ENCODE measurements around the gene DDX10. TPM values are rescaled to one million over a fixed set of nuclear protein-coding genes. Genes with fewer than 3 reads are reported as not detected.

DDX10 gene
- total and polyA plus RNA-seq, 9 of the 15 experiments (the other 6 are each of a cell fraction or from before 2014, with no cell fraction given), result 33.9 to 94.6 (median 50.7) TPM

DNA sequence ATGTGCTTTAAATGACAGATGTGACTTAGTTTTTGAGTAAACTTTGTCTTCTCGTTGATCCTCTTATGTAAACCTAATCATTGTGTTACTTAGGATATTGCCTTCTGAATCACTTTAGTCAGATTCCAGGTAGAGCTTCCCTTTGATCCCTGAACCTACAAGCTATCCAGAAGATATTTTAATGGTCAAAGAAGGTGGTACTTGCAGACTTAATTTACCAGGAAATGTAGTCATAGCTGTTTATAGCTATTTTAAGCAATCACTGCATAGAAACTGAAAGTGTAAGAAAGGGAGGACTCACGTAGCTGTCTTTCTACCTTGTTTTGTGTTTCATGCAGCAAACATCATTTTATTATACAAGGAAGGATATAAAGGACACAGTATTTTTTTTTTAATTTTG is 189.5 kb downstream of the DDX10 start:
- in situ Hi-C loops (cut with MboI) (no loop called here), intact Hi-C loops (cut with micrococcal nuclease) (no loop called here)
- FAIRE-seq (no peak), ATAC-seq (no peak), DNase-seq (ENCODE audit: extremely low read depth in 1 of 4, low spot score in 3 of 4) (no peak)
- CTCF ChIA-PET (ENCODE audit: low intra/inter-chr PET ratio), result no interaction called here
- Histone ChIP-seq H3K9ac (ENCODE audit: insufficient read depth in 1 of 2, low read depth in 2 of 2, low read length in 2 of 2) (no peak overlapping the region), H4K20me1 (replicated peaks; ENCODE audit: control insufficient read depth, insufficient read depth, low read length) (no peaks in the 10 kb centered on the region), H2AFZ (ENCODE audit: low read depth, low read length) (no peak overlapping the region), H3K36me3 (ENCODE audit: control insufficient read depth, insufficient read depth, low read length) (peaks cover 17% of the 10 kb centered on the region), H3K79me2 (ENCODE audit: control insufficient read depth, insufficient read depth, low read length) (no peaks in the 10 kb centered on the region), H3K27me3 (ENCODE audit: control insufficient read depth in 2 of 2, insufficient read depth in 2 of 2, low read length in 2 of 2) (no peaks in the 10 kb centered on the region), H3K9me3 (replicated peaks; ENCODE audit: control insufficient read depth, insufficient read depth, low read depth, low read length) (no peaks in the 10 kb centered on the region), H3K27ac (ENCODE audit: extremely low read depth, low read depth, low read length) (no peak overlapping the region), H3K9me1 (ENCODE audit: control insufficient read depth, insufficient read depth, low read length) (no peaks in the 10 kb centered on the region), H3K4me3 (no peak overlapping the region), H3K4me2 (ENCODE audit: insufficient read depth, low read length) (no peak overlapping the region), H3K4me1 (replicated peaks in 1 of 2; ENCODE audit: control insufficient read depth in 2 of 2, insufficient read depth in 2 of 2, low read length in 2 of 2) (no peaks in the 10 kb centered on the region)
- no peak for TF ChIP-seq PHB2 (IDR thresholded peaks at IDR 0.05; ENCODE audit: low read depth)
- no peak for TF ChIP-seq CREB1 (IDR thresholded peaks at IDR 0.05)
- no peak for TF ChIP-seq CREB1 (CRISPR knock-in tag; IDR thresholded peaks at IDR 0.05)
- TF ChIP-seq EHMT2 (IDR thresholded peaks at IDR 0.05), result no peak
- BruUV-seq (replicated peaks), result no TSS peak
- WGBS (ENCODE audit: insufficient coverage, low coverage, missing lambda C conversion rate), result 96% methylated on average over 2 of the region's 2 CpGs
- POLR2A ChIA-PET, result interaction anchor here (0.6 to 1.4 kb wide), 2 partner anchors 13 to 1714 kb away, joined by 3 to 4 read pairs; no protein-coding TSS in a partner anchor

DNA sequence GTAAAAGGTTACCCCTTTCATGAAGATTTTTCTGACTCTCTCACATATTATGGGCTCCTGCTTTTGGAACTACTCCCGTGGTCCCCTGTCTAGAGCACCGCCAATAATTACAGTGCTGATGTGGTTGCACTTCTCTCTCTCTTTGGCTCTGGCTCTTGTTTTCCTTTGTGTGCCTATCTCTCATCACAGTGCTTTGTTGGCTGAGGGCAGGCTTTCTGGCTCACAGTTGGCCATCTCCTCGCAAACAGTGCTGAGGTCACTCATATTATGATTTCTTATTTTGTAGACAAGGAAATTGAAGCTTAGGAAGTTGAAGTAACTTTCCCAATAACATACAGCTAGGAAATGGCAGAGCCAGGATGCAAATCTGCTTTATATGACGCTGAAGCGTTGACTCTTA is 192.5 kb downstream of the DDX10 start:
- Histone ChIP-seq H3K9me3 (replicated peaks; ENCODE audit: control insufficient read depth, insufficient read depth, low read depth, low read length) (no peaks in the 10 kb centered on the region), H3K27me3 (ENCODE audit: control insufficient read depth in 2 of 2, insufficient read depth in 2 of 2, low read length in 2 of 2) (no peaks in the 10 kb centered on the region), H3K79me2 (ENCODE audit: control insufficient read depth, insufficient read depth, low read length) (no peaks in the 10 kb centered on the region), H3K4me2 (ENCODE audit: insufficient read depth, low read length) (no peak overlapping the region), H3K9ac (ENCODE audit: insufficient read depth in 1 of 2, low read depth in 2 of 2, low read length in 2 of 2) (no peak overlapping the region), H3K27ac (ENCODE audit: extremely low read depth, low read depth, low read length) (no peak overlapping the region), H4K20me1 (replicated peaks; ENCODE audit: control insufficient read depth, insufficient read depth, low read length) (no peaks in the 10 kb centered on the region), H2AFZ (ENCODE audit: low read depth, low read length) (no peak overlapping the region), H3K9me1 (ENCODE audit: control insufficient read depth, insufficient read depth, low read length) (no peaks in the 10 kb centered on the region), H3K4me3 (no peak overlapping the region), H3K36me3 (ENCODE audit: control insufficient read depth, insufficient read depth, low read length) (peaks cover 12% of the 10 kb centered on the region; the same call in 2 of the 3 replicates), H3K4me1 (replicated peaks in 1 of 2; ENCODE audit: control insufficient read depth in 2 of 2, insufficient read depth in 2 of 2, low read length in 2 of 2) (no peaks in the 10 kb centered on the region)
- in situ Hi-C loops (cut with MboI), result no loop called here
- BruUV-seq (replicated peaks), result no TSS peak
- intact Hi-C loops (cut with micrococcal nuclease), result no loop called here
- ATAC-seq (no peak), DNase-seq (ENCODE audit: extremely low read depth in 1 of 4, low spot score in 3 of 4) (no peak), FAIRE-seq (no peak)
- 88% methylated on average over 5 of the region's 5 CpGs for WGBS (ENCODE audit: insufficient coverage, low coverage, missing lambda C conversion rate)
- CTCF ChIA-PET (ENCODE audit: low intra/inter-chr PET ratio), result no interaction called here
- POLR2A ChIA-PET, result no interaction called here
- TF ChIP-seq SMAD3 (CRISPR knock-in tag; conservative IDR thresholded peaks at IDR 0.05) (no peak), SREBF2 (CRISPR knock-in tag; IDR thresholded peaks at IDR 0.05) (no peak), ARHGAP35 (IDR thresholded peaks at IDR 0.05; ENCODE audit: partially characterized antibody) (no peak)
